ENCODE measurements around the gene MKI67. TPM values are rescaled to one million over a fixed set of nuclear protein-coding genes. Genes with fewer than 3 reads are reported as not detected.

The MKI67 gene
- total and polyA plus RNA-seq, 9 of the 15 experiments (the other 6 are each of a cell fraction or from before 2014, with no cell fraction given): 11.8 to 86.5 (median 36.0) TPM

- TF ChIP-seq ARID4B (CRISPR knock-in tag; IDR thresholded peaks at IDR 0.05): 0 out of 2 replicates have a peak, but pooled peaks have one; percentile 21
These were observed 1.3 kb downstream of the MKI67 start (continued) for GRCh38 chr10:128124813-128125403.

- intact Hi-C loops (cut with micrococcal nuclease) (no loop called here), in situ Hi-C loops (cut with MboI) (no loop called here)
- no peaks in the 10 kb centered on the region for H3K9me1 ChIP-seq (ENCODE audit: control insufficient read depth, insufficient read depth, low read length)
- peak overlapping the region; percentile 89; the same call in 1 of the 2 replicates for H3K4me3 ChIP-seq
- no TSS peak for BruUV-seq (replicated peaks)
- H3K9ac ChIP-seq (ENCODE audit: insufficient read depth in 1 of 2, low read depth in 2 of 2, low read length in 2 of 2): peak overlapping the region in 1 of 2 experiments; percentile 34; a peak in 2 of 4 replicates
- H3K9me3 ChIP-seq (replicated peaks; ENCODE audit: control insufficient read depth, insufficient read depth, low read depth, low read length): no peaks in the 10 kb centered on the region
- no peak for DNase-seq (ENCODE audit: extremely low read depth in 1 of 4, low spot score in 3 of 4)
- H3K4me1 ChIP-seq (replicated peaks in 1 of 2; ENCODE audit: control insufficient read depth in 2 of 2, insufficient read depth in 2 of 2, low read length in 2 of 2): peaks cover 9 to 15% of the 10 kb centered on the region in 2 experiments; a peak in 4 of 5 replicates
- POLR2A ChIA-PET: interaction anchor here (1.1 to 4.2 kb wide), 3 partner anchors 9 to 15 kb away, joined by 4 to 26 read pairs (median 8); no protein-coding TSS in a partner anchor
- peaks cover 58% of the 10 kb centered on the region for H3K36me3 ChIP-seq (ENCODE audit: control insufficient read depth, insufficient read depth, low read length)
- peaks cover 67% of the 10 kb centered on the region for H3K79me2 ChIP-seq (ENCODE audit: control insufficient read depth, insufficient read depth, low read length)
- H3K27ac ChIP-seq (ENCODE audit: extremely low read depth, low read depth, low read length): no peak overlapping the region
- H3K4me2 ChIP-seq (ENCODE audit: insufficient read depth, low read length): peak overlapping the region; percentile 89
- H2AFZ ChIP-seq (ENCODE audit: low read depth, low read length): no peak overlapping the region
- no peak for FAIRE-seq
- ATAC-seq: no peak
- TF ChIP-seq MAX (CRISPR knock-in tag; IDR thresholded peaks at IDR 0.05): no peak
- TF ChIP-seq TFE3 (CRISPR knock-in tag; IDR thresholded peaks at IDR 0.05): peak; percentile 74
- TF ChIP-seq RAD51 (IDR thresholded peaks at IDR 0.05; ENCODE audit: borderline replicate concordance, low read depth): peak; percentile 51; the same call in 1 of the 2 replicates
- no peaks in the 10 kb centered on the region for H3K27me3 ChIP-seq (ENCODE audit: control insufficient read depth in 2 of 2, insufficient read depth in 2 of 2, low read length in 2 of 2)
- CTCF ChIA-PET (ENCODE audit: low intra/inter-chr PET ratio): no interaction called here
- peaks cover 7% of the 10 kb centered on the region for H4K20me1 ChIP-seq (replicated peaks; ENCODE audit: control insufficient read depth, insufficient read depth, low read length)
These were observed 2.4 kb downstream of the MKI67 start for GRCh38 chr10:128123846-128124245.

All from K562 (cell line).